ENCODE measurements around the gene ST6GALNAC3.

Gene ST6GALNAC3

GRCh38 chr1:76268341-76268740, 193.8 kb downstream of the ST6GALNAC3 start:
- Histone ChIP-seq H2AFZ (ENCODE audit: low read depth, low read length) (no peak overlapping the region), H3K9me3 (ENCODE audit: insufficient read depth, low read length) (no peaks in the 10 kb centered on the region), H3K4me2 (ENCODE audit: low read length) (no peak overlapping the region), H3K27ac (ENCODE audit: low read length) (no peak overlapping the region), H3K4me1 (ENCODE audit: low read length) (no peaks in the 10 kb centered on the region), H3K27me3 (ENCODE audit: low read depth, low read length) (no peaks in the 10 kb centered on the region), H3K79me2 (ENCODE audit: low read length) (no peaks in the 10 kb centered on the region), H3K4me3 (ENCODE audit: low read length) (no peak overlapping the region), H3K9ac (ENCODE audit: low read length) (no peak overlapping the region), H3K36me3 (replicated peaks; ENCODE audit: low read depth, low read length) (no peaks in the 10 kb centered on the region), H4K20me1 (ENCODE audit: insufficient read depth, low read length) (no peaks in the 10 kb centered on the region)
- TF ChIP-seq CTCF (IDR thresholded peaks at IDR 0.05; ENCODE audit: low read depth, low read length) (no peak), EZH2phosphoT487 (IDR thresholded peaks at IDR 0.05; ENCODE audit: low read depth) (no peak)

- no peaks in the 10 kb centered on the region for H3K4me1 ChIP-seq (ENCODE audit: low read length)
- H3K9ac ChIP-seq (ENCODE audit: low read length), result no peak overlapping the region
- no peaks in the 10 kb centered on the region for H3K27me3 ChIP-seq (ENCODE audit: low read depth, low read length)
- no peaks in the 10 kb centered on the region for H3K79me2 ChIP-seq (ENCODE audit: low read length)
- no peaks in the 10 kb centered on the region for H3K9me3 ChIP-seq (ENCODE audit: insufficient read depth, low read length)
- H4K20me1 ChIP-seq (ENCODE audit: insufficient read depth, low read length), result no peaks in the 10 kb centered on the region
- no peak overlapping the region for H3K4me3 ChIP-seq (ENCODE audit: low read length)
- H3K36me3 ChIP-seq (replicated peaks; ENCODE audit: low read depth, low read length), result no peaks in the 10 kb centered on the region
- H3K27ac ChIP-seq (ENCODE audit: low read length), result no peak overlapping the region
- H2AFZ ChIP-seq (ENCODE audit: low read depth, low read length), result no peak overlapping the region
- H3K4me2 ChIP-seq (ENCODE audit: low read length), result no peak overlapping the region
- TF ChIP-seq CTCF (IDR thresholded peaks at IDR 0.05; ENCODE audit: low read depth, low read length), result no peak
- TF ChIP-seq EZH2phosphoT487 (IDR thresholded peaks at IDR 0.05; ENCODE audit: low read depth), result no peak
Measured at GRCh38 chr1:76269155-76269554, 194.6 kb downstream of the ST6GALNAC3 start.

- H3K27ac ChIP-seq (ENCODE audit: low read length), result no peak overlapping the region
- H3K79me2 ChIP-seq (ENCODE audit: low read length), result no peaks in the 10 kb centered on the region
- H3K36me3 ChIP-seq (replicated peaks; ENCODE audit: low read depth, low read length), result no peaks in the 10 kb centered on the region
- no peaks in the 10 kb centered on the region for H3K9me3 ChIP-seq (ENCODE audit: insufficient read depth, low read length)
- H3K27me3 ChIP-seq (ENCODE audit: low read depth, low read length), result no peaks in the 10 kb centered on the region
- H2AFZ ChIP-seq (ENCODE audit: low read depth, low read length), result no peak overlapping the region
- H3K4me2 ChIP-seq (ENCODE audit: low read length), result no peak overlapping the region
- no peaks in the 10 kb centered on the region for H4K20me1 ChIP-seq (ENCODE audit: insufficient read depth, low read length)
- H3K4me1 ChIP-seq (ENCODE audit: low read length), result no peaks in the 10 kb centered on the region
- H3K4me3 ChIP-seq (ENCODE audit: low read length), result no peak overlapping the region
- TF ChIP-seq EZH2phosphoT487 (IDR thresholded peaks at IDR 0.05; ENCODE audit: low read depth), result no peak
- no peak for TF ChIP-seq CTCF (IDR thresholded peaks at IDR 0.05; ENCODE audit: low read depth, low read length)
- no peak overlapping the region for H3K9ac ChIP-seq (ENCODE audit: low read length)
Measured at GRCh38 chr1:76274302-76274701, 199.8 kb downstream of the ST6GALNAC3 start.

- Histone ChIP-seq H3K4me3 (ENCODE audit: low read length) (no peak overlapping the region), H3K27me3 (ENCODE audit: low read depth, low read length) (no peaks in the 10 kb centered on the region), H3K9me3 (ENCODE audit: insufficient read depth, low read length) (no peaks in the 10 kb centered on the region), H3K36me3 (replicated peaks; ENCODE audit: low read depth, low read length) (no peaks in the 10 kb centered on the region), H3K27ac (ENCODE audit: low read length) (no peak overlapping the region), H2AFZ (ENCODE audit: low read depth, low read length) (no peak overlapping the region), H3K4me2 (ENCODE audit: low read length) (no peak overlapping the region), H4K20me1 (ENCODE audit: insufficient read depth, low read length) (no peaks in the 10 kb centered on the region), H3K9ac (ENCODE audit: low read length) (no peak overlapping the region), H3K79me2 (ENCODE audit: low read length) (no peaks in the 10 kb centered on the region), H3K4me1 (ENCODE audit: low read length) (no peaks in the 10 kb centered on the region)
- TF ChIP-seq EZH2phosphoT487 (IDR thresholded peaks at IDR 0.05; ENCODE audit: low read depth) (no peak), CTCF (IDR thresholded peaks at IDR 0.05; ENCODE audit: low read depth, low read length) (no peak)
Measured at GRCh38 chr1:76274718-76275117, 200.2 kb downstream of the ST6GALNAC3 start.
